Common myeloid progenitor, CD34-positive (primary cell): Measurements from ENCODE around the gene DCAF11.
A peak's percentile ranks its signal among the peaks of the same experiment; 100 is the strongest.

ENCODE experiments used
- CTCF ChIA-PET: fragments of 350-600 bp; sonication (Branson Sonifier 250); formaldehyde crosslinking; loops from one replicate; lab custom pipeline; 2021; ENCODE audit warnings: antibody characterized with exemption; lab: Charles Lee
- POLR2A ChIA-PET: fragments of 350-600 bp; sonication (Branson Sonifier 250); formaldehyde crosslinking; loops from one replicate; lab custom pipeline; 2021; ENCODE audit warnings: antibody characterized with exemption; lab: Charles Lee
- DNase-seq, 3 donors: peaks; one replicate each; pipeline versions ENCODE4 v3.0.0 to v3.0.0-alpha.2; 2013
- H3K27ac ChIP-seq, 2 experiments: 1 replicate in 1 of 2; 2 replicates in 1 of 2; pipeline ENCODE4 v1.7.0; 2013; ENCODE audit warnings: inconsistent platforms in 2 of 2, low read length in 2 of 2, mild to moderate bottlenecking in 2 of 2, low read depth in 1 of 2, moderate library complexity in 1 of 2; ENCODE audit not compliant: severe bottlenecking in 2 of 2, insufficient read depth in 1 of 2, poor library complexity in 1 of 2
- H3K27me3 ChIP-seq, 5 experiments: replicated peaks in 2 of 5; 1 replicate in 3 of 5; 2 replicates in 2 of 5; pipeline versions ENCODE4 v1.6.1 to v1.7.0; 2013; ENCODE audit warnings: low read length in 4 of 5, mild to moderate bottlenecking in 2 of 5, moderate library complexity in 2 of 5, inconsistent platforms in 1 of 5; ENCODE audit not compliant: insufficient read depth in 5 of 5, control insufficient read depth in 4 of 5
- H3K36me3 ChIP-seq, 4 experiments: 1 replicate in 2 of 4; 2 replicates in 2 of 4; pipeline versions ENCODE4 v1.6.1 to v1.7.0; 2013; ENCODE audit warnings: low read length in 3 of 4, control low read depth in 1 of 4, mild to moderate bottlenecking in 1 of 4; ENCODE audit not compliant: control insufficient read depth in 4 of 4, insufficient read depth in 4 of 4
- H3K4me1 ChIP-seq, 4 experiments: 1 replicate in 3 of 4; 2 replicates in 1 of 4; pipeline versions ENCODE4 v1.6.1 to v1.7.1; 2013; ENCODE audit warnings: low read length in 3 of 4, mild to moderate bottlenecking in 3 of 4, control low read depth in 1 of 4, inconsistent platforms in 1 of 4, moderate library complexity in 1 of 4; ENCODE audit not compliant: control insufficient read depth in 4 of 4, insufficient read depth in 4 of 4; ENCODE audit errors: control extremely low read depth in 1 of 4
- H3K4me3 ChIP-seq, 7 experiments: 1 replicate in 4 of 7; 2 replicates in 3 of 7; pipeline versions ENCODE4 v1.5.1 to v1.7.0; 2013; ENCODE audit warnings: mild to moderate bottlenecking in 7 of 7, low read length in 6 of 7, moderate library complexity in 6 of 7, inconsistent platforms in 2 of 7, low read depth in 2 of 7, control low read depth in 1 of 7; ENCODE audit not compliant: insufficient read depth in 4 of 7, control insufficient read depth in 1 of 7; ENCODE audit errors: extremely low read depth in 1 of 7
- H3K9me3 ChIP-seq, 5 experiments: 1 replicate in 4 of 5; 2 replicates in 1 of 5; pipeline versions ENCODE4 v1.6.1 to v1.7.1; 2013; ENCODE audit warnings: low read length in 4 of 5, mild to moderate bottlenecking in 2 of 5, inconsistent platforms in 1 of 5, low read depth in 1 of 5, moderate library complexity in 1 of 5; ENCODE audit not compliant: control insufficient read depth in 4 of 5, insufficient read depth in 2 of 5; ENCODE audit errors: control extremely low read depth in 1 of 5
- WGBS: methylation state at CpG from one replicate; pipeline ENCODE4 v1.1.5; 2013; ENCODE audit not compliant: insufficient coverage; 5-methylcytosine and 5-hydroxymethylcytosine counted together

DCAF11 gene

GRCh38 chr14:24172871-24173281 is 58.3 kb downstream of the DCAF11 start:
- Histone ChIP-seq H3K4me1 (peaks cover 0 to 18% (median 10%) of the 10 kb centered on the region in 4 experiments), H3K27me3 (no peaks in the 10 kb centered on the region), H3K27ac (peak overlapping the region in 1 of 2 experiments; percentile 66), H3K9me3 (no peaks in the 10 kb centered on the region), H3K4me3 (peak overlapping the region in 4 of 7 experiments; percentile 81 to 95 (median 88)), H3K36me3 (peaks cover 2 to 45% (median 17%) of the 10 kb centered on the region in 4 experiments)
- ChIA-PET CTCF (interaction anchor here (1.3 to 4.9 kb wide), 4 partner anchors 10 to 59 kb away, joined by 3 to 19 read pairs (median 5); partner anchors contain the start of genes DCAF11, IPO4, IRF9 and NRL), POLR2A (interaction anchor here (0.7 kb wide), 1 partner anchor 10 kb away, joined by 3 read pairs; no protein-coding TSS in a partner anchor)
- DNase-seq: peak in 1 of 3 donors; percentile 34
- 54% methylated on average over 20 of the region's 20 CpGs for WGBS
